DMS153 (cell line): ENCODE measurements around the gene EPB41L2.
"Not testable (repeated sequence)": the region's sequence is repeated elsewhere in the genome, so short reads cannot be mapped to it uniquely, and the experiment has no call there.

Experiments
- DNase-seq: peaks from one replicate; lab custom pipeline; 2025; lab: John Stamatoyannopoulos, UW

EPB41L2 gene

DNA sequence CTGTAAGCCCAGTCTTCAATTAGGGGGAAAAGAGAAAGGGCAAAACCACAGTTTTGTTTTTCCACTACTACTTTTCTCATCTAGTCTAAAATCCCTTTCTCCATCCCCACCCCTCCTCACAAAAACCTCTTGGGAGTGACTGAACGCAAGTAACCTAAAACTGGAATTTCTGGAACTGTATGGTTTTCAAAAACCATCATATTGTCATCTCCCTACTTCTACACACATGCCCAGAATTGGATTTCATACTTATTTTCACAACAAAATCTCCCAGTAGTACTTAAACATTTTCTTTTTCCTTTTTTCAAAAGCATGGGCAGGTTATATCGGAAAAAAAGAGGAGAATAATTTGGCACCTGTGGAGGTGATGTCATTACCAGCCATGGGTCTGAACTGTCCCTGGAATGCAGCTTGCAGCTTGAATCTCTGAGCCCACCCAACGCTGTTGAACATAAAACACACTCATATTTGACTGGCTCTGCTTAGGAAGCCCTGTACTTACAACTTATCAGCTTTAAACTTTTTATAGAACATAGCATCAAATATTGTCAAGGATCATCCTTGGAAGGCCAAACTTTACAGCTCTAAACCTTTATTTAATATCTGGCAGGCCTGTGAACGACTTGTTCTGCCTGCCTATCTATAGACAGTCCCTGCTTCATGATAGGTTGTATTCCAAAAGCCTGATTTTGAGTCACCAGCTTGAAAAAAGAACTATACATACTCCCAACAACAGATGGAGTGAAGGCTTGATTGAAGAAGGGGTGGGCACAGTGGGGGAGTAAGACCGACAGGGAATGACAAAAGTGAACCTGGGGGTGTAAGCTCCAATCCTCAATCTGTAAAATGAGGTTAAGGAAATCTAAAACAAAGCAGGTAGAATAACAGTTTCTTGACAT, 59.3 kb downstream of the EPB41L2 start:
- DNase-seq, result no peak

- no peak for DNase-seq
These were observed 60.4 kb downstream of the EPB41L2 start for GRCh38 chr6:131002661-131002980.

- no peak for DNase-seq
These were observed 60.9 kb downstream of the EPB41L2 start for GRCh38 chr6:131001945-131002660.

DNA sequence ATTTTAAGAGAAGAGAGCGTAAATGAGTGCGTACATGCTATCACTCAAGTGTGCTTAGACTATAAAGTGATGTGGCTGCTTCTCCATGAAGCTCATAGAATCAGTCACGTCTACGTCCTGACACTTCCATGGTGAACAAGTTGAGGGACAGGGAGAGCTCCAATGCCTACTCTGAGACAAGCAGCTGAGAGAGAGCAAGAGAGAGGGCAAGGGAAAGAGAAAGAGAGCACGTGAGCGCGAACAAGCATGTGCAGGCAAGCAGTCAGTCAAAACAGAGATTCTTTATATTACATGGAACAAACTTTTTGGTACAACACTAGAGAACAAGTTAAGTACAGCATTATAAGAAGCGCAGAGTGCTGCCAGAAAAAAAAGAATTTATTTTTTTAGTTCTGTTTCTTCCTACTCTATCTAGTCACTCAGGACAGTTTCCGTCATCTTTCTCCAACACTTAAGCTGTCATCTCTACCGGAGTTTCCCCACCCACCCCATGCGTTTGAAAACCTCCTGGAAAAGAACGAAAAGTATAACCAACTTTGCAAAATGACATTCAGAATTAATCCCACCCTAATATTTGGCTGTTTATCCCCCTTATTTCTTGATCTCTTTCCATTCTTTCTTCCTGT, 61.8 kb downstream of the EPB41L2 start:
- no peak for DNase-seq

DNA sequence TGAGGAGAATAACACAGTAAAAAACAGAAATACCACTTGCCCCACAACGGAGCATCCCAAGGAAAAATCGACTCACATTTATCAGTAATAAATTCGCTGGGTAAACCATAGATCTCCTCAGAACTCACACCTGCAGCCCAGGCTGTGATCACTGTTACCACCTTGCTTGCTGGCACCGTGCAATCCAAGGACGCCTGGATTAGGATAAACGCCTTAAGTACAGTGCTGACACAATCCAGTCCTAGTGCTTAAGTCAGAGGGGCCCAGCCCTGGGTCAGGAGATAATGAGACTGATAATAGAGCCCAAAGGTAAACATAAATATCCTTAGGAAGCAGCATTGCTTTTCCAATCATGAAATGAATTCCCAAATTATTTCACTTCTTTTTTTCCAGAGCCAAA, 62.5 kb downstream of the EPB41L2 start:
- DNase-seq, result no peak

GRCh38 chr6:130997061-130997753, 65.8 kb downstream of the EPB41L2 start:
- DNase-seq, result no peak

DNA sequence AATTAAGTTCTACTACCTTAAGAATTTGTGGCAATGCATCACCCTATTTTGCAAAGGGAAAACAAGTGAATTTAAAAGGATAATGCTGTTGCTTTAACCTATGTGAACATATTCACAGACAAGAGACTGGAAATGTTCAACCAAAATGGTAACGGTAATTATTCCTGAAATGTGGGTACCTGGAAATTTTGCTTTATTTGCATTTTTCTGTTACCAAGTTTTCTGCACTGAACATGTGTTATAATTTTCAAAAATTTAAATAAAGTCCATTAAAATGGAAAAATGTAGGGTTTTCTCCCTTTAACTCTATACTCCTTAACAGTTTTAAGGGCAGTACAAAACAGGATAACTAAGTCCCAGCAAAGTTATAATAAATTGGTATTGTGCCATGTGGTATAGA, 66.4 kb downstream of the EPB41L2 start:
- DNase-seq, result no peak

DNA sequence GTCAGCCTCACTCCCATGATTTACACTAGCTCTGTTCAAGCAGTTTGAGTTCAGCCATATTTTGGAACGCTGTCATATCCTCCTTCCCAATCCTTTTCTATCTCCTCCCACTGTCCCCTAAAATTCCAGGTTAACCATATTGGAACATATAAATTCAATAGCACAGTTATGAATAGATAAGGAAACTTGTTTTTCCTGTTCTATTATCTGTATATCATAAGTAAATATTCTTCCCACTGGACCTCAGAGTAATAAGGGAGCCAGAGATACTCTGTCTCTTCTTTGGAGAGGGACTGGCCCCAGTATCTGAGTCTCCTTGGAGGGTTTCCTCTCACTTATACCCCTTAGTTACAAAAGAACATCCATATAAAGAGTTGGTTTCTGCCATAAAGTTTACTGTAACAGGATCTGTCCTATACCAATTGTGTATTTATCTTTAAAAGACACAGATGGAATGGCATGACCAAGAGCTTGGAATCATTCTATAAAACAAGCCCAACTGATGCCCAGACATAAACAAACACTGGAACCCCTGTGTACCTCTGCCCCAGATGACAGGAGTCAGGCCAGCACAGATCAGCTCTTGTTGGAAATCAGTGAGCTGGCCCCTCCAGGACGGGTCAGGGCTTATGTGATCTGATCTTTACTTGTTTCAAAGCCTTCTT, 67.1 kb downstream of the EPB41L2 start:
- DNase-seq, result no peak

GRCh38 chr6:130994319-130995097, 68.5 kb downstream of the EPB41L2 start:
- no peak for DNase-seq

DNA sequence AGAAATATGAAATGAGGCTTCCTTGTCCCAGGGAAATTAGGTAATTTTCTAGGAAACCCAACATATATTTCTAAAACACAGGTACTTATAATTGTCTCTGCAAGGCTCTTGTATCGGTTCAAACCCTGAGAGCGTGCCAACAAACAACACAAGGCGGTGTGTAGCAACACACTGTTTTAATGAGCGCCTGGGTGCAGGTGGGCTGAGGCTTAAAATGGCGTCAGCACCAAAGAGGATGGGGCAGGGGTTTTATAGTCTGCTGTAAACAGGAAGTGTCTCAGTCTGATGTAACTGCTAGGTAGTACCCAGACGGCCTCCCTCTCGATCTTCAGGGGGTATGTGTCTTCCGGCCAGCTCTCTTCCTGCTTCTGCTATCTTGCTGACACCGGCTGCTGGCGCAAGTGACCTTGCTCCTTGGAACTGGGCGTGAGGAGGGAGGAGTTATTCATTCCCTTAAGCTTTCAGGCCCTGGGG, 69.7 kb downstream of the EPB41L2 start:
- DNase-seq, result no peak

DNA sequence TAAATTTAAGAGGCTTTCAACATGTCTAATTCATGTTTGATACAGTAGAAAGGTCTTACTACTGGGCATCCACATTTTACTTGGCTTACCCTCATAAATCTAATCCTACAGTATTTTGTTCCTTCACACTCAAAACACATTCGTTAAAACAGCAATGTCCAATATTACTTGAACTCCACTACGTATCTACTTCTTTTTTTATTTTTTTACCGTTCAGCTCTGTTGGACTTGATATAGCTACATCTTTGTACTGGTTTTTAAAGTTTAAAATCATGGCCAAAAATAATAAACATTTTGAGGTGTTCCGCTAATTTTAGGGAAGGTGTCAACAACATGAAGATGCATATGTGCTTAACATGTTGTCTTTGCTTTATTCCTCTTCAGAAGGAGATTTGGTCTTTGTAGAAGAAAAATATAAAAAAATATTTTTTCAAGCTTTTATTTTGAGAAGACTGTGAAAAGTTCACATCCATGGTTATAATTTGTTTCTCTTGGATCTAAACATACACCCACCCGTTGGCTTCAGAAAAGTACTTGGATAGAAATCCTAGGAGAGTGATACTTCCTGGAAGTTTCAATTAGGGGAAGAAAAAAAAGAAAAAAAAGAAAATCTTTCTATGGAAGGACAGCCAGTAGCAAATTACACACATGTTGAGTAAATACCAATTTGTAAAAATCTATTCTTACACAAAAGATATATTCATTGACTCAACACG, 71.5 kb downstream of the EPB41L2 start:
- no peak for DNase-seq

DNA sequence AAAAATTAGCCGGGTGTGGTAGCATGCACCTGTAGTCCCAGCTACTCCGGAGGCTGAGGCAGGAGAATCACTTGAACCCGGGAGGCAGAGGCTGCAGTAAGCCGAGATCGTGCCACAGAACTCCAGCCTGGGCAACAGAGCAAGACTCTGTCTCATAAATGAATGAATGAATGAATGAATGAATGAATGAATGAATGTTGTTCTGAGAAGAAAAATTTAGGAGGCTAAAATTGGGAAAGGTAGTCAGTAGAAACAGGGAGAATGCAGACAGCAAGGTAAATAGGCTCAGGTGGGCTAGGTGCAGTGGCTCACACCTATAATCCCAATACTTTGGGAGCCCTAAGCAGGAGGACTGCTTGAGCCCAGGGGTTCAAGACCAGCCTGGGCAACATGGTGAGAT, 75.5 kb downstream of the EPB41L2 start:
- DNase-seq, result not testable (repeated sequence)

DNA sequence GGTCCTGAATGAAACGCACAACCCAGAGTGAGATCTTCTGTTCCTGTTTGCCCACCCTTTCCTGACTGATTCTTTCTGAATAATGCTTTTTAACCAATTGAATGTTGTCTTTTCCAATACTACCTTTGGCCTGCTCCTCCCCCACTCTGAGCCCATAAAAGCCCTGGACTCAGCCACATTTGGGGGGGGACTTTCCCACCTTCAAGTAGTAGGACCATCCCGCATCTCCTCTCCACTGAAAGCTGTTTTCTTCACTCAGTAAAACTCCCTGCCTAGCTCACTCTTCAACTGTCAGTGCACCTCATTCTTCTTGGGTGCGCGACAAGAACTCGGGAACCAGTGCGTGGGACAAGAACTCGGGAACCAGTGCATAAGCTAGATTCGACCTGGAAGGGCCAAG, 77.9 kb downstream of the EPB41L2 start:
- no peak for DNase-seq

DNA sequence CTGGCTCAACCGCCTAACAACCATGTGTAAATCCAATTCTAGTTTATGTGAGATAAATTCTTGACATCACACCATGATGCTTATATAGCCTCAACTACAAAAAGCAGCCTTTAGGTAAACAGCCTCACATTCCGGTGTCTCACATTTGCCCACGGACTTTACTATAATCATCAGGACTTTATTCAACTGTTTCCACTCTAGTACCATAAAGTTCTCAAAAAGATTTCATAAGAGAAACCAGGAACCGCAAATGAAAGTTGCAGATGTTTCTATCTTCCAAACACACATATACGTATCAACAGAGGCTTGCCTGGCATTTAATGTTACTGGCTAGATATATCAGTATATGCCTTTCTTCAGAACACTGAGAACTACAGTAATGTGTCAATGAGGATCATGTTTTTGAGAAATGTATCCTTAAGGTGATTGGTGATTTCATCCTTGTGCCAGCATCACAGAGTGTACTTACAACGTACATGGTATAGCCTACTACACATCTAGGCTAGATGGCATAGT, 80.0 kb downstream of the EPB41L2 start:
- no peak for DNase-seq

DNA sequence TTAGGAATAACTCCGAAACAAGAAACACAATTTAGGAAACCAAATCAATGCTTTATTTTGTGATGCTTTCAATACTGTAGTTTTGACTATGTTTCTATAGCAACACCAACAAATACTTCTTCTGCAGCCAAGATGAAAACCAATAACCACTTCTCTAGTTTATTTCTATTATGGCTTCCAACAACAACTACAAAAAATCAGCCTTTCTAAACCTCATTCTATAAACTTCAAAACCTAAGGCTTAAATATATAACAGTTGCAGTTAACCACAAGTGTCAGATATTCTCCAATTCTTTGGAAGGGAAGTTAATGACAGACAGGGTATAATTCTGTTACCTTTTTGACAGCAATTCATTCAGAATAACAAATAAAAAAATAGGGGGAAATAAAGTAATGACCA, 80.9 kb downstream of the EPB41L2 start:
- no peak for DNase-seq

GRCh38 chr6:130981409-130981808, 81.6 kb downstream of the EPB41L2 start:
- no peak for DNase-seq

- DNase-seq, result no peak
These were observed 82.6 kb downstream of the EPB41L2 start for GRCh38 chr6:130980310-130981032.

GRCh38 chr6:130978660-130979396, 84.2 kb downstream of the EPB41L2 start:
- DNase-seq, result no peak

DNA sequence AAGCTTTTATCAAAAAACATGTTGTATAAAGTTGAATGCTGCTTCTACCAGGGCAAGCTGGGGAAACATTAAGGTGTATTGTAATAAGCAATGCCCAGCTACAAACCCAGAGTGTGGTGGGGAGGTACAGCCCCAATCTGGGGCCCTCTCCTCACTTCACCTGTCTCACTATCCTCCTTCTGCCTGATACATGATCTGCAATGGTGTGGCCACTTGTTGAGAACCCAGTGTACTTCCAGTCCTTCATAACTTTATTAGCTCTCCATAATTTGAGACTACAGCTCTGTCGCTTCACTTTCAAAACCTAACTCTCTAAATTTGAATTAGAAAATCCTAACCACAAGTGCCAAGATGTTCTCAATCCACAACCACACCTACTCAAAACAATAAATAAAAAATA, 84.9 kb downstream of the EPB41L2 start:
- DNase-seq, result no peak
